ENCODE data around the gene C15orf62.

- TF ChIP-seq CTCF (IDR thresholded peaks at IDR 0.05) = no peak
- no peak for TF ChIP-seq POLR2A (IDR thresholded peaks at IDR 0.05)
These were observed 20.6 kb upstream of the C15orf62 start for GRCh38 chr15:40749151-40749630.

Measured in thyroid gland (tissue), 4 donors.